GM12878 (cell line): ENCODE results near the gene SEC14L1. TPM values are rescaled to one million over a fixed set of nuclear protein-coding genes. Genes with fewer than 3 reads are reported as not detected.

ENCODE experiments used
- ATAC-seq: fragments of 200-7000 bp; cut with Tn5 transposase; 3 replicates; pipeline ENCODE4 v1.9.1; 2020; ENCODE audit warnings: mild to moderate bottlenecking, moderate library complexity
- BruUV-seq: library from RNA; stranded (reverse); fragments of 400-500 nt; replicated peaks from 2 replicates; lab custom pipeline; 2021; lab: Mats Ljungman, UMichigan
- CTCF ChIA-PET: fragments of 300-600 bp; sonication (Branson Sonifier 250); formaldehyde crosslinking; extraction: SDS; loops from one replicate; lab custom pipeline; 2021; ENCODE audit warnings: inconsistent platforms; lab: Yijun Ruan, JAX
- POLR2A ChIA-PET: fragments of 350-600 bp; formaldehyde crosslinking; extraction: SDS; loops from one replicate; lab custom pipeline; 2021; ENCODE audit warnings: inconsistent platforms; lab: Charles Lee
- RAD21 ChIA-PET: fragments of 300-600 bp; sonication (Branson Sonifier 250); formaldehyde crosslinking; loops from one replicate; lab custom pipeline; 2023; ENCODE audit warnings: antibody characterized with exemption; ENCODE audit not compliant: unreplicated experiment; lab: Charles Lee
- SMC1A ChIA-PET: fragments of 300-600 bp; sonication (Branson Sonifier 250); formaldehyde crosslinking; loops from one replicate; lab custom pipeline; 2023; ENCODE audit not compliant: unreplicated experiment, uncharacterized antibody; lab: Charles Lee
- DNase-seq: peaks from one replicate; pipeline ENCODE4 v3.0.0-alpha.2; 2011; ENCODE audit warnings: low read depth, low spot score
- FAIRE-seq: peaks from 3 replicates; lab custom pipeline; 2011; peaks lifted over from hg19 to GRCh38; lab: Jason Lieb, UNC
- H2AFZ ChIP-seq: 2 replicates; pipeline ENCODE4 v1.6.0; 2011; ENCODE audit warnings: low read depth, low read length, control low read depth; ENCODE audit not compliant: control insufficient read depth
- H3K27ac ChIP-seq: 2 replicates; pipeline ENCODE4 v1.5.1; 2011; ENCODE audit warnings: control low read depth; ENCODE audit not compliant: control insufficient read depth, insufficient read depth
- H3K27me3 ChIP-seq, 2 experiments: replicated peaks in 1 of 2; 2 replicates each; pipeline versions ENCODE4 v1.6.0 to v1.6.1; 2011; ENCODE audit warnings: low read length in 1 of 2; ENCODE audit not compliant: control insufficient read depth in 2 of 2, insufficient read depth in 2 of 2
- H3K36me3 ChIP-seq, 2 experiments: 2 replicates each; pipeline ENCODE4 v1.5.1; 2011; ENCODE audit warnings: low read length in 1 of 2; ENCODE audit not compliant: control insufficient read depth in 2 of 2, insufficient read depth in 2 of 2
- H3K4me1 ChIP-seq: 2 replicates; pipeline ENCODE4 v1.6.1; 2011; ENCODE audit warnings: mild to moderate bottlenecking, low read length, moderate library complexity, mixed read lengths; ENCODE audit not compliant: control insufficient read depth, insufficient read depth
- H3K4me2 ChIP-seq: 2 replicates; pipeline ENCODE4 v1.6.0; 2011; ENCODE audit warnings: control low read depth; ENCODE audit not compliant: control insufficient read depth, insufficient read depth
- H3K4me3 ChIP-seq: fragments of 200-600 bp; sonication (generic); 2 replicates; pipeline ENCODE4 v1.5.1; 2016
- H3K79me2 ChIP-seq: 2 replicates; pipeline ENCODE4 v1.6.0; 2011; ENCODE audit warnings: low read length; ENCODE audit not compliant: control insufficient read depth, insufficient read depth
- H3K9ac ChIP-seq: 2 replicates; pipeline ENCODE4 v1.8.0; 2011; ENCODE audit warnings: low read length, control low read depth, mixed read lengths; ENCODE audit not compliant: control insufficient read depth, insufficient read depth
- H3K9me3 ChIP-seq: replicated peaks from 3 replicates; pipeline ENCODE4 v1.5.1; 2011; ENCODE audit warnings: mild to moderate bottlenecking, low read length; ENCODE audit not compliant: control insufficient read depth, insufficient read depth
- H4K20me1 ChIP-seq: 2 replicates; pipeline ENCODE4 v1.6.0; 2011; ENCODE audit not compliant: control insufficient read depth, insufficient read depth
- ATF3 ChIP-seq: IDR thresholded peaks from 2 replicates; pipeline ENCODE4 v1.6.1; 2011; ENCODE audit warnings: low read depth, mild to moderate bottlenecking, low read length, moderate library complexity, borderline replicate concordance; ENCODE audit errors: extremely low read depth
- CHD1 ChIP-seq: IDR thresholded peaks from 2 replicates; pipeline ENCODE4 v1.6.1; 2012; ENCODE audit warnings: low read depth, low read length, improper control_type of control experiment
- JUNB ChIP-seq: IDR thresholded peaks from 2 replicates; pipeline ENCODE4 v1.6.1; 2016; ENCODE audit warnings: antibody characterized with exemption, mild to moderate bottlenecking
- LARP7 ChIP-seq: fragments of 450-650 bp; IDR thresholded peaks from 2 replicates; pipeline ENCODE4 v1.6.1; 2017; ENCODE audit warnings: mild to moderate bottlenecking
- MXI1 ChIP-seq: fragments of 150-350 bp; IDR thresholded peaks from 2 replicates; pipeline ENCODE4 v1.6.1; 2011; ENCODE audit warnings: low read depth, mild to moderate bottlenecking, inconsistent platforms, low read length, improper control_type of control experiment
- SMARCA5 ChIP-seq: fragments of 450-650 bp; IDR thresholded peaks from 2 replicates; pipeline ENCODE4 v1.6.1; 2017; ENCODE audit warnings: mild to moderate bottlenecking
- SMC3 ChIP-seq: IDR thresholded peaks from 2 replicates; pipeline ENCODE4 v1.6.1; 2011; ENCODE audit warnings: low read length, improper control_type of control experiment, borderline replicate concordance
- SP1 ChIP-seq: IDR thresholded peaks from one replicate; pipeline ENCODE4 v1.6.1; 2011; ENCODE audit warnings: low read depth, low read length
- ZNF592 ChIP-seq: fragments of 450-650 bp; IDR thresholded peaks from 2 replicates; pipeline ENCODE4 v1.6.1; 2017; ENCODE audit warnings: mild to moderate bottlenecking, moderate library complexity
- WGBS: methylation state at CpG from one replicate; pipeline ENCODE4 v1.1.6; 2016; ENCODE audit warnings: low lambda C conversion rate; ENCODE audit not compliant: insufficient replicate concordance, insufficient coverage; ENCODE audit errors: missing lambda C conversion rate; 5-methylcytosine and 5-hydroxymethylcytosine counted together
- in situ Hi-C: fragments of 300-500 bp; cut with MboI; formaldehyde crosslinking; loops from 9 replicates; pipeline ENCODE4 v1.14.3; 2018; ENCODE audit warnings: mixed read lengths
- intact Hi-C: fragments of 100-400 bp; cut with micrococcal nuclease; formaldehyde crosslinking; loops from one replicate; pipeline ENCODE4 v1.14.2; 2022; ENCODE audit not compliant: unreplicated experiment
- polyA plus RNA-seq, 11 experiments: library from polyadenylated mRNA; depleted of rRNA in 4 of 11; unstranded in 6 of 11; stranded (reverse) in 5 of 11; fragments of >200 nt; fragmentation: Nextera tagmentation in 4 of 11; fragmentation: Illumina TruSeq in 1 of 11; extraction: Ambion mirVana in 4 of 11; extraction: Trizol in 1 of 11; gene quantifications; 1 replicate in 1 of 11; 2 replicates in 10 of 11; pipeline versions ENCODE4 v1.2.1 to v1.2.3, GENCODE V29; 2011 to 2016; ENCODE audit warnings: inconsistent platforms in 2 of 11, missing spikeins in 2 of 11, low read depth in 1 of 11
- total RNA-seq, 4 experiments: library from RNA; depleted of rRNA in 3 of 4; stranded (reverse); fragments of >200 nt in 3 of 4; fragmentation: Illumina TruSeq in 1 of 4; extraction: Trizol in 1 of 4; gene quantifications; 2 replicates each; pipeline versions ENCODE4 v1.2.1 to v1.2.3, GENCODE V29; 2013 to 2021

The SEC14L1 gene
- total and polyA plus RNA-seq, 10 of the 15 experiments (the other 5 are each of a cell fraction or from before 2014, with no cell fraction given), result 6.3 to 66.1 (median 33.5) TPM

GRCh38 chr17:77247048-77247541 is 106.3 kb downstream of the SEC14L1 start (continued):
- TF ChIP-seq ZNF592 (peak; percentile 82; the same call in 1 of the 2 replicates), SMC3 (peak; percentile 88), SP1 (peak; percentile 14), SMARCA5 (peak; percentile 84), LARP7 (peak; percentile 39; the same call in 1 of the 2 replicates)

- Histone ChIP-seq H3K27ac (no peak overlapping the region), H3K36me3 (no peaks in the 10 kb centered on the region), H3K9ac (no peak overlapping the region), H2AFZ (no peak overlapping the region), H3K4me1 (peaks cover 27% of the 10 kb centered on the region), H4K20me1 (no peaks in the 10 kb centered on the region), H3K4me3 (no peak overlapping the region; the same call in 1 of the 2 replicates), H3K27me3 (no peaks in the 10 kb centered on the region; a peak in 3 of 4 replicates), H3K79me2 (no peaks in the 10 kb centered on the region), H3K9me3 (no peaks in the 10 kb centered on the region), H3K4me2 (peak overlapping the region; percentile 99)
- ChIA-PET POLR2A (no interaction called here), CTCF (interaction anchor here (0.6 to 5.5 kb wide), 12 partner anchors 13 to 380 kb away, joined by 3 to 33 read pairs (median 3); partner anchors contain the start of gene MGAT5B), SMC1A (interaction anchor here (0.7 to 1.8 kb wide), 3 partner anchors 35 to 161 kb away, joined by 3 to 4 read pairs (median 4); no protein-coding TSS in a partner anchor), RAD21 (interaction anchor here (0.8 to 1.3 kb wide), 7 partner anchors 102 to 161 kb away, joined by 3 to 6 read pairs (median 4); no protein-coding TSS in a partner anchor)
- no TSS peak for BruUV-seq
- DNase-seq (no peak), ATAC-seq (no peak), FAIRE-seq (no peak)
- intact Hi-C loops (loop anchor here (1.0 to 10.0 kb wide), 2 partner anchors 161 to 383 kb away; partner anchors contain the start of gene MGAT5B), in situ Hi-C loops (loop anchor here (5.0 kb wide), 2 partner anchors 160 to 380 kb away; partner anchors contain the start of gene MGAT5B)
- 25% methylated on average over 8 of the region's 8 CpGs for WGBS
- TF ChIP-seq ATF3, result no peak
- TF ChIP-seq CHD1, result no peak
- TF ChIP-seq MXI1, result no peak
- no peak for TF ChIP-seq JUNB
Observed at GRCh38 chr17:77247609-77248008, 106.8 kb downstream of the SEC14L1 start.
